ENCODE results near the gene ABCD1.

DNA sequence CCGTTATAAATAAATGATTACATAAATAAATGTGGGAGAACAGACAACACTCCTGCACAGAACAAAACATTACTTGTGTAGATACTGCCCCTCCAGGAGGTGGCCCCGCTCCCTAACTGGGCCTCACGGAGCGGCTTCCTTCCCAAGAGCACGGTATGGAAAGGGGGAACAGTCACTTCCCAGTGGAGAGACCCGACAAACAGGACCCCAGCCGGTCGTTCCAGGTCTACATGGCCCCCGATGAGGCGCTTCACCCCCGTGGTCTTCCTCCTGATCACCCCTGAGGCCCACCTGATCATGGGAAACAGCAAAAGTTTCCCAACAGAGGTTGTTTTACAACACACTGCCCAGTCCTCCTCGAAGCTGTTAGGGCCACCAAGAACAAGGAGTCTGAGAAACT, 43.5 kb upstream of the ABCD1 start:
- TF ChIP-seq PAX5 (IDR thresholded peaks at IDR 0.05; ENCODE audit: insufficient read depth, low read length, severe bottlenecking) (no peak), POU2F2 (IDR thresholded peaks at IDR 0.05; ENCODE audit: low read depth, low read length) (no peak), POLR2A (IDR thresholded peaks at IDR 0.05; ENCODE audit: low read depth, low read length) (no peak), TAF1 (IDR thresholded peaks at IDR 0.05; ENCODE audit: low read depth, low read length) (no peak), POLR2AphosphoS5 (IDR thresholded peaks at IDR 0.05; ENCODE audit: low read depth, low read length) (no peak), SPI1 (IDR thresholded peaks at IDR 0.05; ENCODE audit: low read depth, low read length) (no peak)

Data from GM12891 (cell line).